Tibial artery (tissue), 4 donors: ENCODE measurements around the gene MGMT.

Experiments
- DNase-seq, 2 donors: peaks; one replicate each; pipeline ENCODE4 v3.0.0-alpha.2; 2019
- H3K27ac ChIP-seq, 2 donors: fragments of 200-600 bp; sonication (generic) in 1 of 2; 1 replicate in 1 of 2; 2 replicates in 1 of 2; pipeline ENCODE4 v1.5.1; 2018 to 2019; ENCODE audit warnings: mild to moderate bottlenecking in 1 of 2
- H3K27me3 ChIP-seq, 2 donors: fragments of 200-600 bp; sonication (generic) in 1 of 2; one replicate each; pipeline versions ENCODE4 v1.5.1 to v1.6.0; 2016 to 2019
- H3K36me3 ChIP-seq, 3 donors: fragments of 200-600 bp; sonication (generic) in 2 of 3; one replicate each; pipeline ENCODE4 v1.5.1; 2016 to 2019; ENCODE audit warnings: mild to moderate bottlenecking in 2 of 3
- H3K4me1 ChIP-seq, 4 donors: fragments of 200-600 bp; sonication (generic) in 2 of 4; 1 replicate in 3 of 4; 2 replicates in 1 of 4; pipeline ENCODE4 v1.5.1; 2016 to 2019
- H3K4me3 ChIP-seq, 2 donors: fragments of 200-600 bp; sonication (generic) in 1 of 2; 1 replicate in 1 of 2; 2 replicates in 1 of 2; pipeline ENCODE4 v1.5.1; 2018 to 2019; ENCODE audit warnings: mild to moderate bottlenecking in 2 of 2
- H3K9me3 ChIP-seq, 3 donors: fragments of 200-600 bp; sonication (generic) in 1 of 3; one replicate each; pipeline ENCODE4 v1.5.1; 2016 to 2019
- CTCF ChIP-seq, 2 experiments: fragments of 200-600 bp in 1 of 2; fragments of 450-650 bp in 1 of 2; IDR thresholded peaks; one replicate each; pipeline ENCODE4 v1.5.1; 2017 to 2019; ENCODE audit warnings: antibody characterized with exemption in 2 of 2, mild to moderate bottlenecking in 1 of 2, moderate library complexity in 1 of 2
- intact Hi-C: fragments of 100-400 bp; cut with DNase I; formaldehyde crosslinking; loops from one replicate; pipeline ENCODE4 v1.15.0; 2023; ENCODE audit warnings: low total_unique reads

Gene MGMT

GRCh38 chr10:129514568-129515451 is 47.8 kb downstream of the MGMT start:
- H3K36me3 ChIP-seq = no peaks in the 10 kb centered on the region
- H3K4me1 ChIP-seq = no peaks in the 10 kb centered on the region
- no peaks in the 10 kb centered on the region for H3K9me3 ChIP-seq
- no peaks in the 10 kb centered on the region for H3K27me3 ChIP-seq
- H3K27ac ChIP-seq = no peak overlapping the region
- intact Hi-C loops = no loop called here
- H3K4me3 ChIP-seq = no peak overlapping the region
- TF ChIP-seq CTCF (IDR thresholded peaks at IDR 0.05) = no peak
- no peak for DNase-seq

GRCh38 chr10:129516846-129517679 is 50.0 kb downstream of the MGMT start:
- Histone ChIP-seq H3K4me1 (no peaks in the 10 kb centered on the region), H3K9me3 (no peaks in the 10 kb centered on the region), H3K4me3 (no peak overlapping the region), H3K36me3 (no peaks in the 10 kb centered on the region), H3K27me3 (no peaks in the 10 kb centered on the region), H3K27ac (no peak overlapping the region)
- TF ChIP-seq CTCF (IDR thresholded peaks at IDR 0.05) = no peak
- intact Hi-C loops = no loop called here
- no peak for DNase-seq

- H3K4me1 ChIP-seq = no peaks in the 10 kb centered on the region
- H3K4me3 ChIP-seq = no peak overlapping the region
- DNase-seq = no peak
- no peak overlapping the region for H3K27ac ChIP-seq
- no peak for TF ChIP-seq CTCF (IDR thresholded peaks at IDR 0.05)
- no peaks in the 10 kb centered on the region for H3K9me3 ChIP-seq
- intact Hi-C loops = no loop called here
- no peaks in the 10 kb centered on the region for H3K27me3 ChIP-seq
- H3K36me3 ChIP-seq = no peaks in the 10 kb centered on the region
Observed at GRCh38 chr10:129517680-129518057, 50.6 kb downstream of the MGMT start.

GRCh38 chr10:129518793-129519192 is 51.8 kb downstream of the MGMT start:
- DNase-seq = no peak
- Histone ChIP-seq H3K36me3 (no peaks in the 10 kb centered on the region), H3K4me3 (no peak overlapping the region), H3K27ac (no peak overlapping the region), H3K9me3 (no peaks in the 10 kb centered on the region), H3K4me1 (no peaks in the 10 kb centered on the region), H3K27me3 (no peaks in the 10 kb centered on the region)
- TF ChIP-seq CTCF (IDR thresholded peaks at IDR 0.05) = no peak
- intact Hi-C loops = no loop called here

GRCh38 chr10:129520440-129521080 is 53.5 kb downstream of the MGMT start:
- Histone ChIP-seq H3K27ac (no peak overlapping the region), H3K4me1 (peaks cover 0 to 9% (median 5%) of the 10 kb centered on the region in 4 donors), H3K27me3 (no peaks in the 10 kb centered on the region), H3K36me3 (no peaks in the 10 kb centered on the region), H3K9me3 (no peaks in the 10 kb centered on the region), H3K4me3 (no peak overlapping the region)
- no peak for DNase-seq
- intact Hi-C loops = no loop called here
- TF ChIP-seq CTCF (IDR thresholded peaks at IDR 0.05) = no peak
